Endothelial cell of umbilical vein (primary cell): Measurements from ENCODE around the gene ARSJ.

Experiments used
- CTCF ChIP-seq, 2 donors: IDR thresholded peaks; 1 replicate in 1 of 2; 2 replicates in 1 of 2; pipeline ENCODE4 v1.5.1; 2011; ENCODE audit warnings: low read length in 2 of 2, mild to moderate bottlenecking in 2 of 2, moderate library complexity in 2 of 2, control low read depth in 1 of 2, inconsistent platforms in 1 of 2, low read depth in 1 of 2; ENCODE audit not compliant: insufficient read depth in 1 of 2; ENCODE audit errors: extremely low read depth in 1 of 2
- GATA2 ChIP-seq: IDR thresholded peaks from 2 replicates; pipeline ENCODE4 v1.7.0; 2011; ENCODE audit warnings: low read depth, mild to moderate bottlenecking, moderate library complexity, mixed read lengths, low read length; ENCODE audit not compliant: insufficient read length, insufficient read depth
- POLR2A ChIP-seq: IDR thresholded peaks from 2 replicates; pipeline ENCODE4 v1.6.1; 2012; ENCODE audit warnings: low read depth, mild to moderate bottlenecking, control low read depth, low read length

DNA sequence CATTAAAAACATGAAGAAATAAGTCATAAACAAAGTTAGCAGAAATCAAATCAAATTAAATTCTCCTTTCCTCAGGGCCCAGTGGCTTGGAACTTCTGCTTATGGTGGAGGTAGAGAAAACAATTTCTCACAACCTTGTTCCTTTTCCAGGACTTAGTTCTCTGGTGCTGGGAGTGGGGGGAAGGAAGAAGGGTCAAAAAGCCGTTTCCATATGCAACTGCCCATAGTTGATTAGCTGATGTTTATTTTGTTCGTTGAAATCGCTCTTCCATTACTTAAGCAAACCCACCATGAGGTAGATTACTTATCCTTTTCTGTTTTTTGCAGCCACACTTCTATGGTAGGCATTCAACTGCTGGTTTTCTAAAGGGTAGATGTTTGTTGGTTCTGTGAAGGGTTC lies 94.2 kb downstream of the ARSJ start:
- no peak for TF ChIP-seq POLR2A
- no peak for TF ChIP-seq GATA2
- TF ChIP-seq CTCF (IDR thresholded peaks at IDR 0.05; ENCODE audit: extremely low read depth in 1 of 2, insufficient read depth in 1 of 2, low read depth in 1 of 2, low read length in 2 of 2): no peak
